Measurements from ENCODE around the gene PROSER3.

DNA sequence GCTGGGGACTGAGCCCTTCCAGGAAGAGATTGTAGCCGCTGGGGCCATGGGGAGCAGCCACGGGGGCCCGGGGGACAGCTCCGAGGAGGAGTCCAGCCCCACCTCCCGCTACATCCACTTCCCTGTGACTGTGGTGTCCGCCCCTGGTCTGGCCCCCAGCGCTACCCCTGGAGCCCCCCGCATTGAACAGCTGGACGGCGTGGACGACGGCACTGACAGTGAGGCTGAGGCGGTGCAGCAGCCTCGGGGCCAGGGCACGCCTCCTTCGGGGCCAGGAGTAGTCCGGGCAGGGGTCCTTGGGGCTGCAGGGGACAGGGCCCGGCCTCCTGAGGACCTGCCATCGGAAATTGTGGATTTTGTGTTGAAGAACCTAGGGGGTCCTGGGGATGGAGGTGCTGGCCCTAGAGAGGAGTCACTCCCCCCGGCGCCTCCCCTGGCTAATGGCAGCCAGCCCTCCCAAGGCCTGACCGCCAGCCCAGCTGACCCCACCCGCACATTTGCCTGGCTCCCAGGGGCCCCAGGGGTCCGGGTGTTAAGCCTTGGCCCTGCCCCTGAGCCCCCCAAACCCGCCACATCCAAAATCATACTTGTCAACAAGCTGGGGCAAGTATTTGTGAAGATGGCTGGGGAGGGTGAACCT lies 25.3 kb upstream of the PROSER3 start:
- no peak for TF ChIP-seq EZH2 (IDR thresholded peaks at IDR 0.05; ENCODE audit: low read length, missing control alignments)
- TF ChIP-seq, protein P1, sequence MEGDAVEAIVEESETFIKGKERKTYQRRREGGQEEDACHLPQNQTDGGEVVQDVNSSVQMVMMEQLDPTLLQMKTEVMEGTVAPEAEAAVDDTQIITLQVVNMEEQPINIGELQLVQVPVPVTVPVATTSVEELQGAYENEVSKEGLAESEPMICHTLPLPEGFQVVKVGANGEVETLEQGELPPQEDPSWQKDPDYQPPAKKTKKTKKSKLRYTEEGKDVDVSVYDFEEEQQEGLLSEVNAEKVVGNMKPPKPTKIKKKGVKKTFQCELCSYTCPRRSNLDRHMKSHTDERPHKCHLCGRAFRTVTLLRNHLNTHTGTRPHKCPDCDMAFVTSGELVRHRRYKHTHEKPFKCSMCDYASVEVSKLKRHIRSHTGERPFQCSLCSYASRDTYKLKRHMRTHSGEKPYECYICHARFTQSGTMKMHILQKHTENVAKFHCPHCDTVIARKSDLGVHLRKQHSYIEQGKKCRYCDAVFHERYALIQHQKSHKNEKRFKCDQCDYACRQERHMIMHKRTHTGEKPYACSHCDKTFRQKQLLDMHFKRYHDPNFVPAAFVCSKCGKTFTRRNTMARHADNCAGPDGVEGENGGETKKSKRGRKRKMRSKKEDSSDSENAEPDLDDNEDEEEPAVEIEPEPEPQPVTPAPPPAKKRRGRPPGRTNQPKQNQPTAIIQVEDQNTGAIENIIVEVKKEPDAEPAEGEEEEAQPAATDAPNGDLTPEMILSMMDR (conservative IDR thresholded peaks at IDR 0.05 in 1 of 2, IDR thresholded peaks at IDR 0.05 in 1 of 2; ENCODE audit: low read depth in 1 of 2, low read length in 2 of 2) = no peak
